ENCODE results near the gene PSME3IP1.

- TF ChIP-seq, protein P1, sequence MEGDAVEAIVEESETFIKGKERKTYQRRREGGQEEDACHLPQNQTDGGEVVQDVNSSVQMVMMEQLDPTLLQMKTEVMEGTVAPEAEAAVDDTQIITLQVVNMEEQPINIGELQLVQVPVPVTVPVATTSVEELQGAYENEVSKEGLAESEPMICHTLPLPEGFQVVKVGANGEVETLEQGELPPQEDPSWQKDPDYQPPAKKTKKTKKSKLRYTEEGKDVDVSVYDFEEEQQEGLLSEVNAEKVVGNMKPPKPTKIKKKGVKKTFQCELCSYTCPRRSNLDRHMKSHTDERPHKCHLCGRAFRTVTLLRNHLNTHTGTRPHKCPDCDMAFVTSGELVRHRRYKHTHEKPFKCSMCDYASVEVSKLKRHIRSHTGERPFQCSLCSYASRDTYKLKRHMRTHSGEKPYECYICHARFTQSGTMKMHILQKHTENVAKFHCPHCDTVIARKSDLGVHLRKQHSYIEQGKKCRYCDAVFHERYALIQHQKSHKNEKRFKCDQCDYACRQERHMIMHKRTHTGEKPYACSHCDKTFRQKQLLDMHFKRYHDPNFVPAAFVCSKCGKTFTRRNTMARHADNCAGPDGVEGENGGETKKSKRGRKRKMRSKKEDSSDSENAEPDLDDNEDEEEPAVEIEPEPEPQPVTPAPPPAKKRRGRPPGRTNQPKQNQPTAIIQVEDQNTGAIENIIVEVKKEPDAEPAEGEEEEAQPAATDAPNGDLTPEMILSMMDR (IDR thresholded peaks at IDR 0.05; ENCODE audit: insufficient read depth, low read length), result no peak
- TF ChIP-seq GABPA (IDR thresholded peaks at IDR 0.05; ENCODE audit: low read depth), result no peak
Measured at GRCh38 chr16:57208926-57209325, 23.1 kb upstream of the PSME3IP1 start.
